Heart left ventricle (tissue), 16 donors: Measurements from ENCODE around the gene IFI30. TPM values are rescaled to one million over a fixed set of nuclear protein-coding genes. Genes with fewer than 3 reads are reported as not detected.

ENCODE experiments used
- ATAC-seq, 4 donors: fragments of 200-7000 bp; cut with Tn5 transposase; one replicate each; pipeline ENCODE4 v1.9.1; 2020 to 2022; ENCODE audit warnings: moderate library complexity in 4 of 4, mild to moderate bottlenecking in 3 of 4, moderate number of reproducible peaks in 1 of 4
- DNase-seq, 5 donors: peaks; one replicate each; pipeline ENCODE4 v3.0.0-alpha.2; 2020
- H3K27ac ChIP-seq, 12 donors: fragments of 200-600 bp; sonication (generic) in 4 of 12; one replicate each; pipeline versions ENCODE4 v1.5.0 to v1.8.0; 2016 to 2022; ENCODE audit warnings: mild to moderate bottlenecking in 2 of 12
- H3K27me3 ChIP-seq, 9 donors: fragments of 200-600 bp; sonication (generic) in 2 of 9; one replicate each; pipeline versions ENCODE4 v1.5.1 to v1.8.0; 2016 to 2022; ENCODE audit warnings: mild to moderate bottlenecking in 3 of 9
- H3K36me3 ChIP-seq, 9 donors: fragments of 200-600 bp; sonication (generic) in 2 of 9; one replicate each; pipeline versions ENCODE4 v1.5.0 to v1.8.0; 2018 to 2022; ENCODE audit warnings: mild to moderate bottlenecking in 2 of 9
- H3K4me1 ChIP-seq, 12 donors: fragments of 200-600 bp; sonication (generic) in 4 of 12; one replicate each; pipeline versions ENCODE4 v1.5.0 to v1.8.0; 2016 to 2022; ENCODE audit warnings: mild to moderate bottlenecking in 3 of 12
- H3K4me3 ChIP-seq, 12 donors: fragments of 200-600 bp; sonication (generic) in 4 of 12; one replicate each; pipeline versions ENCODE4 v1.5.0 to v1.8.0; 2017 to 2022; ENCODE audit warnings: mild to moderate bottlenecking in 9 of 12, moderate library complexity in 4 of 12
- H3K9me3 ChIP-seq, 12 donors: fragments of 200-600 bp; sonication (generic) in 4 of 12; one replicate each; pipeline versions ENCODE4 v1.5.0 to v1.8.0; 2016 to 2022; ENCODE audit warnings: mild to moderate bottlenecking in 1 of 12
- CTCF ChIP-seq, 12 donors: fragments of 200-600 bp; sonication (generic) in 4 of 12; IDR thresholded peaks; one replicate each; pipeline versions ENCODE4 v1.5.0 to v1.8.0; 2018 to 2022; ENCODE audit warnings: antibody characterized with exemption in 12 of 12, mild to moderate bottlenecking in 5 of 12
- POLR2A ChIP-seq, 2 donors: fragments of 450-650 bp; IDR thresholded peaks; one replicate each; pipeline ENCODE4 v1.6.1; 2017; ENCODE audit warnings: antibody characterized with exemption in 2 of 2, mild to moderate bottlenecking in 2 of 2, moderate library complexity in 2 of 2
- WGBS, 4 donors: extraction: QIAGEN DNeasy Blood & Tissue Kit in 2 of 4; methylation state at CpG; one replicate each; pipeline versions ENCODE4 v1.1.5 to v1.1.7; 2013 to 2018; 5-methylcytosine and 5-hydroxymethylcytosine counted together
- intact Hi-C, 10 donors: fragments of 100-400 bp; cut with DNase I; formaldehyde crosslinking; loops; one replicate each; pipeline versions ENCODE4 v1.11.1 to v1.14.2; 2022
- polyA plus RNA-seq, 2 donors: library from polyadenylated mRNA; stranded (reverse); fragments of 200-250 nt; gene quantifications; one replicate each; pipeline ENCODE4 v1.2.3, GENCODE V29; 2013
- total RNA-seq, 9 donors: library from RNA; depleted of rRNA in 2 of 9; stranded (reverse); fragments of >200 nt in 2 of 9; fragmentation: NEBNext Ultra II Directional in 3 of 9; extraction: Animal tissue kit (Norgen Biotek cat#: 25700) in 3 of 9; gene quantifications; one replicate each; pipeline versions ENCODE4 v1.1.0 to v1.2.4, GENCODE V29; 2016 to 2023
- donor health status: ischemic (EF 13 %, LVEDD 7.1; RV severe dilation, severe dysfunction).
- donor health status: healthy with polysubstance abuse.
- donor health status: DM: no; HTN: yes; CAD: no.
- donor health status: DM: no; HTN: no; CAD: no.
- donor health status: ischemic (EF 25% LVEDD 6.9; RV normal size, moderate dysfunction).
- donor health status: ischemic (EF 25% LVEDD 5.7; RV mildly dilated, moderate dysfunction).
- donor health status: healthy.
- donor health status: DM: yes; HTN: yes; CAD: no.
- donor health status: ischemic (EF 35%, LVEDD 5.7; RV mildly dilated, moderate dysfunction).
- donor health status: nonischemic (EF 11% LVEDD 7.7; RV severe dilation, severe dysfunction).
- donor health status: DM: yes; HTN: yes; CAD: no.
- donor health status: PGD.
- donor health status: ischemic (EF 29% LVEDD 5.4; RV normal size, mild dysfunction).
- donor health status: nonischemic (EF 23%, LVEDD 6.1; RV moderate dilation, normal function).

Gene IFI30
- total and polyA plus RNA-seq, 11 donors = 8.9 to 455 (median 15.2) TPM

GRCh38 chr19:18226956-18227780, 53.6 kb downstream of the IFI30 start:
- ATAC-seq (no peak), DNase-seq (no peak)
- no peaks in the 10 kb centered on the region for H3K9me3 ChIP-seq
- H3K27me3 ChIP-seq = peaks cover 7 to 57% (median 18%) of the 10 kb centered on the region in 9 donors
- TF ChIP-seq CTCF (IDR thresholded peaks at IDR 0.05) (no peak), POLR2A (IDR thresholded peaks at IDR 0.05) (no peak)
- 80 to 84% (median 82%) methylated on average over 15 to 18 of the region's 18 CpGs for WGBS, 4 donors
- no peaks in the 10 kb centered on the region for H3K36me3 ChIP-seq
- H3K4me1 ChIP-seq = peaks cover 0 to 53% (median 24%) of the 10 kb centered on the region in 12 donors
- H3K27ac ChIP-seq = peak overlapping the region in 4 of 12 donors; percentile 33 to 82 (median 52)
- H3K4me3 ChIP-seq = no peak overlapping the region
- intact Hi-C loops = no loop called here

Other genes starting within 250 kb of the IFI30 start
- gene CCDC124, start 240.8 kb upstream of the IFI30 start, total RNA-seq = 100 to 1,000 TPM in 1 of 9 donors, 10 to 100 TPM in 8; 45.4 to 115 (median 66.1) TPM
- gene CCDC124, start 240.8 kb upstream of the IFI30 start, polyA plus RNA-seq = 100 to 1,000 TPM; 157 to 195 TPM
- gene KCNN1, start 206.7 kb upstream of the IFI30 start, total RNA-seq = under 1 TPM in 2 of 9 donors, not detected in 7; 0.07 to 0.27 TPM
- under 1 TPM; 0.03 to 0.08 TPM for gene KCNN1, start 206.7 kb upstream of the IFI30 start, polyA plus RNA-seq
- 10 to 100 TPM in 4 of 9 donors, 1 to 10 TPM in 5; 5.8 to 35.5 (median 9.9) TPM for gene ARRDC2, start 165.6 kb upstream of the IFI30 start, total RNA-seq
- 10 to 100 TPM; 14.9 to 26.1 TPM for gene ARRDC2, start 165.6 kb upstream of the IFI30 start, polyA plus RNA-seq
- gene IL12RB1, start 86.9 kb upstream of the IFI30 start, total RNA-seq = 1 to 10 TPM in 2 of 9 donors, under 1 TPM in 5, not detected in 2; 0.40 to 8.1 (median 0.66) TPM
- under 1 TPM; 0.19 to 0.35 TPM for gene IL12RB1, start 86.9 kb upstream of the IFI30 start, polyA plus RNA-seq
- 1 to 10 TPM; 2.8 to 9.8 (median 5.2) TPM for gene MAST3, start 76.0 kb upstream of the IFI30 start, total RNA-seq
- 1 to 10 TPM; 1.5 to 2.9 TPM for gene MAST3, start 76.0 kb upstream of the IFI30 start, polyA plus RNA-seq
- gene PIK3R2, start 20.6 kb upstream of the IFI30 start, total RNA-seq = 10 to 100 TPM; 17.9 to 28.6 (median 24.6) TPM
- gene PIK3R2, start 20.6 kb upstream of the IFI30 start, polyA plus RNA-seq = 1 to 10 TPM; 4.0 to 7.1 TPM
- gene MPV17L2, start 19.4 kb downstream of the IFI30 start, total RNA-seq = 10 to 100 TPM; 10.6 to 37.4 (median 14.8) TPM
- 10 to 100 TPM; 24.7 to 59.3 TPM for gene MPV17L2, start 19.4 kb downstream of the IFI30 start, polyA plus RNA-seq
- gene RAB3A, start 30.2 kb downstream of the IFI30 start, total RNA-seq = 10 to 100 TPM in 8 of 9 donors, 1 to 10 TPM in 1; 6.9 to 39.2 (median 31.5) TPM
- gene RAB3A, start 30.2 kb downstream of the IFI30 start, polyA plus RNA-seq = 10 to 100 TPM; 17.2 to 20.1 TPM
- gene PDE4C, start 52.6 kb downstream of the IFI30 start, total RNA-seq = 1 to 10 TPM in 5 of 9 donors, under 1 TPM in 3, not detected in 1; 0.16 to 3.6 (median 1.1) TPM
- 1 to 10 TPM in 1 of 2 donors, under 1 TPM in 1; 0.82 to 4.6 TPM for gene PDE4C, start 52.6 kb downstream of the IFI30 start, polyA plus RNA-seq
- 1 to 10 TPM in 4 of 9 donors, under 1 TPM in 5; 0.24 to 2.4 (median 0.75) TPM for gene IQCN, start 100.6 kb downstream of the IFI30 start, total RNA-seq
- gene IQCN, start 100.6 kb downstream of the IFI30 start, polyA plus RNA-seq = 1 to 10 TPM in 1 of 2 donors, under 1 TPM in 1; 0.28 to 2.8 TPM
- 100 to 1,000 TPM in 7 of 9 donors, 10 to 100 TPM in 2; 80.2 to 352 (median 137) TPM for gene JUND, start 107.8 kb downstream of the IFI30 start, total RNA-seq
- gene JUND, start 107.8 kb downstream of the IFI30 start, polyA plus RNA-seq = 100 to 1,000 TPM; 114 to 236 TPM
- gene LSM4, start 149.3 kb downstream of the IFI30 start, total RNA-seq = 100 to 1,000 TPM in 5 of 9 donors, 10 to 100 TPM in 4; 65.8 to 167 (median 101) TPM
- 100 to 1,000 TPM; 127 to 171 TPM for gene LSM4, start 149.3 kb downstream of the IFI30 start, polyA plus RNA-seq
- gene PGPEP1, start 166.8 kb downstream of the IFI30 start, total RNA-seq = 10 to 100 TPM; 22.5 to 58.6 (median 44.6) TPM
- 10 to 100 TPM; 26.7 to 31.8 TPM for gene PGPEP1, start 166.8 kb downstream of the IFI30 start, polyA plus RNA-seq
- 1 to 10 TPM in 4 of 9 donors, under 1 TPM in 5; 0.69 to 5.7 (median 0.99) TPM for gene GDF15, start 212.3 kb downstream of the IFI30 start, total RNA-seq
- under 1 TPM; 0.33 to 0.50 TPM for gene GDF15, start 212.3 kb downstream of the IFI30 start, polyA plus RNA-seq
- 10 to 100 TPM in 2 of 9 donors, 1 to 10 TPM in 6, under 1 TPM in 1; 0.83 to 33.0 (median 3.1) TPM for gene LRRC25, start 223.8 kb downstream of the IFI30 start, total RNA-seq
- gene LRRC25, start 223.8 kb downstream of the IFI30 start, polyA plus RNA-seq = 1 to 10 TPM in 1 of 2 donors, under 1 TPM in 1; 0.88 to 2.8 TPM
- gene SSBP4, start 245.6 kb downstream of the IFI30 start, total RNA-seq = 10 to 100 TPM; 23.5 to 89.8 (median 29.4) TPM
- gene SSBP4, start 245.6 kb downstream of the IFI30 start, polyA plus RNA-seq = 10 to 100 TPM; 29.1 to 37.3 TPM